CD14-positive monocyte (primary cell): ENCODE measurements around the gene SLC10A7. TPM values are rescaled to one million over a fixed set of nuclear protein-coding genes. Genes with fewer than 3 reads are reported as not detected.

ENCODE experiments used
- DNase-seq, 3 donors: peaks; one replicate each; pipeline ENCODE4 v3.0.0-alpha.2; 2011 to 2022
- H2AFZ ChIP-seq: 2 replicates; pipeline ENCODE4 v1.6.0; 2012; ENCODE audit warnings: mild to moderate bottlenecking, low read depth, low read length, inconsistent platforms; ENCODE audit not compliant: insufficient read depth, poor library complexity, severe bottlenecking
- H3K27ac ChIP-seq, 2 donors: 1 replicate in 1 of 2; 2 replicates in 1 of 2; pipeline ENCODE4 v1.5.1; 2012 to 2013; ENCODE audit warnings: low read length in 2 of 2, control low read depth in 1 of 2, inconsistent platforms in 1 of 2, low read depth in 1 of 2, mild to moderate bottlenecking in 1 of 2
- H3K27me3 ChIP-seq, 2 donors: one replicate each; pipeline versions ENCODE4 v1.6.0 to v1.6.1; 2011 to 2013; ENCODE audit warnings: low read length in 2 of 2; ENCODE audit not compliant: control insufficient read depth in 2 of 2, insufficient read depth in 2 of 2
- H3K36me3 ChIP-seq, 2 donors: replicated peaks in 1 of 2; 1 replicate in 1 of 2; 2 replicates in 1 of 2; pipeline versions ENCODE4 v1.5.1 to v1.6.1; 2012 to 2013; ENCODE audit warnings: low read length in 2 of 2, control low read depth in 1 of 2, inconsistent platforms in 1 of 2, mild to moderate bottlenecking in 1 of 2; ENCODE audit not compliant: insufficient read depth in 2 of 2, control insufficient read depth in 1 of 2
- H3K4me1 ChIP-seq, 2 donors: 1 replicate in 1 of 2; 2 replicates in 1 of 2; pipeline versions ENCODE4 v1.5.1 to v1.6.1; 2012 to 2013; ENCODE audit warnings: low read length in 2 of 2, control low read depth in 1 of 2, inconsistent platforms in 1 of 2, mild to moderate bottlenecking in 1 of 2, moderate library complexity in 1 of 2; ENCODE audit not compliant: insufficient read depth in 2 of 2, control insufficient read depth in 1 of 2
- H3K4me2 ChIP-seq: replicated peaks from 2 replicates; pipeline ENCODE3; 2012; ENCODE audit warnings: low read length, moderate library complexity, mild to moderate bottlenecking; ENCODE audit not compliant: poor library complexity, severe bottlenecking; ENCODE audit errors: extremely low read depth
- H3K4me3 ChIP-seq, 3 experiments: fragments of 200-600 bp in 1 of 3; sonication (generic) in 1 of 3; replicated peaks in 1 of 3; 1 replicate in 2 of 3; 2 replicates in 1 of 3; pipeline ENCODE4 v1.5.1; 2011 to 2013; ENCODE audit warnings: low read length in 3 of 3, mild to moderate bottlenecking in 3 of 3, control low read depth in 2 of 3, low read depth in 2 of 3, inconsistent platforms in 1 of 3, moderate library complexity in 1 of 3
- H3K79me2 ChIP-seq: 2 replicates; pipeline ENCODE4 v1.6.0; 2012; ENCODE audit warnings: mild to moderate bottlenecking, control low read depth, inconsistent platforms, low read length, moderate library complexity; ENCODE audit not compliant: insufficient read depth
- H3K9ac ChIP-seq: 2 replicates; pipeline ENCODE4 v1.6.0; 2017; ENCODE audit warnings: low read length, mild to moderate bottlenecking; ENCODE audit not compliant: insufficient read depth, poor library complexity, severe bottlenecking
- H3K9me3 ChIP-seq, 2 donors: replicated peaks in 1 of 2; 1 replicate in 1 of 2; 2 replicates in 1 of 2; pipeline versions ENCODE4 v1.5.1 to v1.6.1; 2012 to 2013; ENCODE audit warnings: low read length in 2 of 2, control low read depth in 1 of 2; ENCODE audit not compliant: control insufficient read depth in 1 of 2, insufficient read depth in 1 of 2
- H4K20me1 ChIP-seq: 2 replicates; pipeline ENCODE4 v1.6.0; 2012; ENCODE audit warnings: mild to moderate bottlenecking, low read length, control low read depth, moderate library complexity; ENCODE audit not compliant: insufficient read depth
- H3K27ac Mint-ChIP-seq, 7 donors: one replicate each; pipeline ENCODE4 v1.8.0; 2020; ENCODE audit warnings: mild to moderate bottlenecking in 7 of 7, mixed read lengths in 7 of 7, moderate library complexity in 6 of 7, inconsistent platforms in 2 of 7
- H3K27me3 Mint-ChIP-seq, 3 donors: one replicate each; pipeline ENCODE4 v1.8.0; 2021 to 2022; ENCODE audit warnings: low read depth in 3 of 3, mild to moderate bottlenecking in 3 of 3, mixed read lengths in 3 of 3, moderate library complexity in 3 of 3, inconsistent platforms in 1 of 3
- H3K36me3 Mint-ChIP-seq, 2 donors: one replicate each; pipeline ENCODE4 v1.8.0; 2020; ENCODE audit warnings: mixed read lengths in 2 of 2, inconsistent platforms in 1 of 2, mild to moderate bottlenecking in 1 of 2
- H3K4me1 Mint-ChIP-seq: one replicate; pipeline ENCODE4 v1.8.0; 2020; ENCODE audit warnings: mild to moderate bottlenecking, mixed read lengths
- H3K4me3 Mint-ChIP-seq, 2 donors: one replicate each; pipeline ENCODE4 v1.8.0; 2020; ENCODE audit warnings: mild to moderate bottlenecking in 2 of 2, mixed read lengths in 2 of 2, moderate library complexity in 1 of 2
- H3K9me3 Mint-ChIP-seq, 7 donors: one replicate each; pipeline ENCODE4 v1.8.0; 2020 to 2022; ENCODE audit warnings: mixed read lengths in 7 of 7, mild to moderate bottlenecking in 6 of 7, moderate library complexity in 6 of 7, inconsistent platforms in 2 of 7
- WGBS: methylation state at CpG from one replicate; pipeline ENCODE4 v1.1.5; 2013; ENCODE audit warnings: missing lambda C conversion rate; ENCODE audit not compliant: insufficient coverage; 5-methylcytosine and 5-hydroxymethylcytosine counted together
- intact Hi-C, 2 donors: fragments of 100-400 bp; cut with micrococcal nuclease; formaldehyde crosslinking; loops; one replicate each; pipeline versions ENCODE4 v1.15.0 to v1.15.1; 2023
- polyA plus RNA-seq, 3 donors: library from polyadenylated mRNA; depleted of rRNA in 1 of 3; unstranded in 2 of 3; stranded (reverse) in 1 of 3; fragments of 300-500 nt in 2 of 3; fragments of >200 nt in 1 of 3; fragmentation: Illumina TruSeq in 2 of 3; gene quantifications; 1 replicate in 2 of 3; 2 replicates in 1 of 3; pipeline ENCODE4 v1.2.3, GENCODE V29; 2012 to 2021
- TF ChIP-seq, protein P1 (sequence below): fragments of 200-600 bp; IDR thresholded peaks from one replicate; pipeline ENCODE4 v1.8.0; 2022; ENCODE audit warnings: antibody characterized with exemption, mild to moderate bottlenecking

Gene SLC10A7
- polyA plus RNA-seq, 3 donors = 6.6 to 8.3 (median 6.8) TPM

DNA sequence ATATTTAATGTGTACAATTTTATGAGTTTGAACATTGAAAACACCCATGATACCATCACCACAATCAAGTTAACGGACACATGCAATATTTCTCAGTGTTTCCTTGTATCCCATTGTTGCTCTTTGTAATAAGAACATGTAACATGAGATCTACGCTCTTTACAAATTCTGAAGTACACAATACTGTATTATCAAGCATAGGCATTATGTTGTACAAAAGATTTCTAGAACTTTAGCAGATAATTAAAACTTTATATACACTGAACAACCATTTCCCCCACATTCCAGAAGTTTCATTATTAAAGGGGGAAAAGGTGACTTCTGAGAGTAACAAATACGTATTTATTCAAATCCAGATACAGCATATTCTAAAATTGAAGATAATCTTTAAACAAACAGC is 114.5 kb downstream of the SLC10A7 start:
- H2AFZ ChIP-seq = no peak overlapping the region
- TF ChIP-seq, protein P1, sequence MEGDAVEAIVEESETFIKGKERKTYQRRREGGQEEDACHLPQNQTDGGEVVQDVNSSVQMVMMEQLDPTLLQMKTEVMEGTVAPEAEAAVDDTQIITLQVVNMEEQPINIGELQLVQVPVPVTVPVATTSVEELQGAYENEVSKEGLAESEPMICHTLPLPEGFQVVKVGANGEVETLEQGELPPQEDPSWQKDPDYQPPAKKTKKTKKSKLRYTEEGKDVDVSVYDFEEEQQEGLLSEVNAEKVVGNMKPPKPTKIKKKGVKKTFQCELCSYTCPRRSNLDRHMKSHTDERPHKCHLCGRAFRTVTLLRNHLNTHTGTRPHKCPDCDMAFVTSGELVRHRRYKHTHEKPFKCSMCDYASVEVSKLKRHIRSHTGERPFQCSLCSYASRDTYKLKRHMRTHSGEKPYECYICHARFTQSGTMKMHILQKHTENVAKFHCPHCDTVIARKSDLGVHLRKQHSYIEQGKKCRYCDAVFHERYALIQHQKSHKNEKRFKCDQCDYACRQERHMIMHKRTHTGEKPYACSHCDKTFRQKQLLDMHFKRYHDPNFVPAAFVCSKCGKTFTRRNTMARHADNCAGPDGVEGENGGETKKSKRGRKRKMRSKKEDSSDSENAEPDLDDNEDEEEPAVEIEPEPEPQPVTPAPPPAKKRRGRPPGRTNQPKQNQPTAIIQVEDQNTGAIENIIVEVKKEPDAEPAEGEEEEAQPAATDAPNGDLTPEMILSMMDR = no peak
- H3K4me3 ChIP-seq = no peak overlapping the region
- H3K27me3 ChIP-seq = no peaks in the 10 kb centered on the region
- H4K20me1 ChIP-seq = no peaks in the 10 kb centered on the region
- Mint-ChIP-seq H3K4me3 (no peak overlapping the region), H3K27ac (no peak overlapping the region), H3K4me1 (no peaks in the 10 kb centered on the region), H3K27me3 (peaks cover 0 to 2% (median 0%) of the 10 kb centered on the region in 3 donors), H3K36me3 (peaks cover 0 to 2% of the 10 kb centered on the region in 2 donors), H3K9me3 (peaks cover 0 to 5% (median 0%) of the 10 kb centered on the region in 7 donors)
- WGBS = no CpG with 5 or more reads among the region's 3 CpGs
- DNase-seq = no peak
- H3K79me2 ChIP-seq = no peaks in the 10 kb centered on the region
- H3K9me3 ChIP-seq = no peaks in the 10 kb centered on the region
- H3K9ac ChIP-seq = no peak overlapping the region
- intact Hi-C loops = no loop called here
- H3K27ac ChIP-seq = no peak overlapping the region
- no peaks in the 10 kb centered on the region for H3K36me3 ChIP-seq
- no peak overlapping the region for H3K4me2 ChIP-seq
- no peaks in the 10 kb centered on the region for H3K4me1 ChIP-seq

DNA sequence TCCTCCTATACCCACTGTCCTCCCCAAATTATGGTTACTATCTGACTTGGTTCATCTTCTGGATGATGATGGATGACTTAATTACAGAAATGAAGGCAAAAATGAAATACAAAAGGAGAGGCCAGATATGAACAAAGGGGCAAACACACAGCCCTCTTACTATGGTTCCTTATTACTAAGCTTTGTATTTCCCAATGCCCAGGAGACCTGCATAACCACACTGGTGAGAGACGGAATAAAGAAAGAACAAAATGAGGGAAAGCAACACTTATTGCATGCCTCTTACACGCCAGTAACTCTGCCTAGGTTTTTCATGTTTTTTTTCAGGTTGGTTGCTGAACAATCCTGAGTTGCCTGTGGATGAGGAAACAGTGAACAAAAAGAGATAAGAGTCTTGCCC is 120.5 kb downstream of the SLC10A7 start:
- Histone ChIP-seq H3K79me2 (no peaks in the 10 kb centered on the region), H3K4me3 (no peak overlapping the region)

More for the DNA sequence above, 120.5 kb downstream of the SLC10A7 start:
- no peaks in the 10 kb centered on the region for H3K36me3 ChIP-seq
- no peaks in the 10 kb centered on the region for H3K36me3 Mint-ChIP-seq
- H3K4me1 Mint-ChIP-seq = no peaks in the 10 kb centered on the region
- H3K27me3 ChIP-seq = no peaks in the 10 kb centered on the region
- H3K27me3 Mint-ChIP-seq = no peaks in the 10 kb centered on the region
- TF ChIP-seq, protein P1 = no peak
- H3K4me2 ChIP-seq = no peak overlapping the region
- H3K9me3 Mint-ChIP-seq = no peaks in the 10 kb centered on the region
- intact Hi-C loops = no loop called here
- H3K4me1 ChIP-seq = no peaks in the 10 kb centered on the region
- H3K9me3 ChIP-seq = no peaks in the 10 kb centered on the region
- no peak overlapping the region for H3K9ac ChIP-seq
- H2AFZ ChIP-seq = no peak overlapping the region
- H3K4me3 Mint-ChIP-seq = no peak overlapping the region
- no peaks in the 10 kb centered on the region for H4K20me1 ChIP-seq
- H3K27ac Mint-ChIP-seq = no peak overlapping the region
- no peak overlapping the region for H3K27ac ChIP-seq
- no peak for DNase-seq
- no CpG with 5 or more reads among the region's 2 CpGs for WGBS
